OCI-LY7 (cell line): ENCODE measurements around the gene EPHA6. TPM values are rescaled to one million over a fixed set of nuclear protein-coding genes. Genes with fewer than 3 reads are reported as not detected.

ENCODE experiments used
- BruUV-seq: library from RNA; stranded (reverse); fragments of 400-500 nt; replicated peaks from 2 replicates; lab custom pipeline; 2021; lab: Mats Ljungman, UMichigan
- CTCF ChIA-PET: fragments of 300-600 bp; sonication (Branson Sonifier 250); formaldehyde crosslinking; loops from one replicate; lab custom pipeline; 2022; ENCODE audit warnings: antibody characterized with exemption; ENCODE audit not compliant: unreplicated experiment; lab: Charles Lee
- POLR2A ChIA-PET: fragments of 300-600 bp; sonication (Branson Sonifier 250); formaldehyde crosslinking; loops from one replicate; lab custom pipeline; 2022; ENCODE audit warnings: antibody characterized with exemption; lab: Charles Lee
- DNase-seq: peaks from one replicate; pipeline ENCODE4 v3.0.0-alpha.2; 2015; ENCODE audit warnings: low spot score
- H2AFZ ChIP-seq: fragments of 200-600 bp; sonication (generic), shearing (Covaris generic); 2 replicates; pipeline ENCODE4 v1.6.1; 2014; ENCODE audit warnings: mild to moderate bottlenecking, antibody characterized with exemption, low read length, moderate library complexity
- H3K27ac ChIP-seq: fragments of 200-600 bp; sonication (generic); 2 replicates; pipeline ENCODE4 v1.5.1; 2014; ENCODE audit warnings: mixed run types, low read depth, mild to moderate bottlenecking, moderate library complexity, low read length, inconsistent platforms; ENCODE audit not compliant: poor library complexity, severe bottlenecking
- H3K36me3 ChIP-seq: fragments of 200-600 bp; sonication (generic); 2 replicates; pipeline ENCODE4 v1.6.1; 2014; ENCODE audit warnings: mild to moderate bottlenecking, antibody characterized with exemption, low read length, moderate library complexity, mixed read lengths; ENCODE audit not compliant: insufficient read depth
- H3K4me1 ChIP-seq: fragments of 200-600 bp; sonication (generic); 2 replicates; pipeline ENCODE4 v1.5.1; 2014; ENCODE audit warnings: mild to moderate bottlenecking, low read length; ENCODE audit not compliant: insufficient read depth, poor library complexity, severe bottlenecking
- H3K4me2 ChIP-seq: fragments of 200-600 bp; sonication (generic); 2 replicates; pipeline ENCODE4 v1.6.1; 2014; ENCODE audit warnings: mild to moderate bottlenecking, low read length
- H3K4me3 ChIP-seq: fragments of 200-600 bp; sonication (generic); 2 replicates; pipeline ENCODE4 v1.5.1; 2014; ENCODE audit warnings: mild to moderate bottlenecking, low read depth, low read length; ENCODE audit not compliant: poor library complexity, severe bottlenecking
- H3K79me2 ChIP-seq: fragments of 200-600 bp; sonication (generic); 2 replicates; pipeline ENCODE4 v1.6.1; 2016; ENCODE audit warnings: low read depth, mild to moderate bottlenecking, low read length, moderate library complexity, mixed read lengths; ENCODE audit not compliant: insufficient read depth
- H3K9me2 ChIP-seq: fragments of 200-600 bp; sonication (generic); 2 replicates; pipeline ENCODE4 v1.6.1; 2016; ENCODE audit warnings: mild to moderate bottlenecking, low read length, mixed read lengths; ENCODE audit not compliant: insufficient read depth
- H3K9me3 ChIP-seq: fragments of 200-600 bp; sonication (generic); 2 replicates; pipeline ENCODE4 v1.6.1; 2014; ENCODE audit warnings: mild to moderate bottlenecking, mixed run types, low read length, mixed read lengths
- H4K20me1 ChIP-seq: fragments of 200-600 bp; sonication (generic); 2 replicates; pipeline ENCODE4 v1.6.1; 2014; ENCODE audit warnings: mild to moderate bottlenecking, antibody characterized with exemption, low read length, moderate library complexity, mixed read lengths; ENCODE audit not compliant: insufficient read depth
- CTCF ChIP-seq: fragments of 200-600 bp; sonication (generic); conservative IDR thresholded peaks from 2 replicates; pipeline ENCODE4 v1.5.1; 2014; ENCODE audit warnings: mild to moderate bottlenecking, antibody characterized with exemption, low read length, moderate library complexity, mixed read lengths
- EZH2phosphoT487 ChIP-seq: fragments of 200-600 bp; sonication (generic); IDR thresholded peaks from 2 replicates; pipeline ENCODE4 v1.6.1; 2018; ENCODE audit warnings: low read depth, borderline replicate concordance, mild to moderate bottlenecking, mixed run types, antibody characterized with exemption, low read length, moderate library complexity, mixed read lengths
- intact Hi-C: fragments of 100-400 bp; cut with micrococcal nuclease; formaldehyde crosslinking; loops from one replicate; pipeline ENCODE4 v1.10.0; 2022; ENCODE audit not compliant: unreplicated experiment
- total RNA-seq, 2 experiments: library from RNA; depleted of rRNA in 1 of 2; stranded (reverse); fragments of >200 nt in 1 of 2; shearing (Covaris generic) in 1 of 2; gene quantifications; 2 replicates each; pipeline ENCODE4 v1.2.3, GENCODE V29; 2014 to 2022

Gene EPHA6
- total RNA-seq, 2 experiments from 2014 or later: not detected

DNA sequence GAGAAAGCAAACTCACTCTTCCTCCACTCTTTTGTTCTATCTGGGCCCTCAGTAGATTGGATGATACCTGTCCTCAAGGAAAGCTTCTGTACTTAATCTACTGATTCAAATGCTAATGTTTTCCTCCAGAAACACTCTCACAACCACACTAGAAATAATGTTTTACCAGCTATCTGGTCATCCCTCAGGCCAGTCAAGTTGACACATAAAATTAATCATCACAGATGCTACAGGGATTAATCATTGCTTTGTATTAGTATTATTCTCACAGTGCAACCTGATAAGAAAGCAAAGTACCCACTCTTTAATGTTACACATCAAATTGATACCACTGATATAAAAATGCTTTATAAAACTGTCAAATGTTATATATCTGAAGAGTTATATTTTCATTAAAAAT lies 897.3 kb downstream of the EPHA6 start:
- Histone ChIP-seq H3K36me3 (no peaks in the 10 kb centered on the region), H4K20me1 (no peaks in the 10 kb centered on the region), H3K9me3 (no peaks in the 10 kb centered on the region), H3K4me2 (no peak overlapping the region), H3K4me3 (no peak overlapping the region), H3K4me1 (no peaks in the 10 kb centered on the region), H3K79me2 (no peaks in the 10 kb centered on the region), H3K9me2 (no peaks in the 10 kb centered on the region), H2AFZ (no peak overlapping the region), H3K27ac (no peak overlapping the region)
- POLR2A ChIA-PET: no interaction called here
- TF ChIP-seq EZH2phosphoT487: no peak
- TF ChIP-seq CTCF: no peak
- intact Hi-C loops: loop anchor here (10.0 kb wide), 1 partner anchor 847 kb away; no protein-coding TSS in a partner anchor
- CTCF ChIA-PET: no interaction called here
- BruUV-seq: no TSS peak
- DNase-seq: no peak

- Histone ChIP-seq H2AFZ (no peak overlapping the region), H3K36me3 (no peaks in the 10 kb centered on the region), H3K9me2 (no peaks in the 10 kb centered on the region), H3K79me2 (no peaks in the 10 kb centered on the region), H3K27ac (no peak overlapping the region), H3K4me3 (no peak overlapping the region), H3K4me1 (no peaks in the 10 kb centered on the region), H4K20me1 (no peaks in the 10 kb centered on the region), H3K4me2 (no peak overlapping the region), H3K9me3 (no peaks in the 10 kb centered on the region)
- TF ChIP-seq EZH2phosphoT487 (no peak), CTCF (no peak)
- no peak for DNase-seq
- BruUV-seq: no TSS peak
- CTCF ChIA-PET: no interaction called here
- intact Hi-C loops: loop anchor here (10.0 kb wide), 1 partner anchor 848 kb away; no protein-coding TSS in a partner anchor
- POLR2A ChIA-PET: interaction anchor here (0.7 to 0.8 kb wide), 2 partner anchors 24 to 131 kb away, joined by 3 read pairs; no protein-coding TSS in a partner anchor
Observed at GRCh38 chr3:97712919-97713318, 898.5 kb downstream of the EPHA6 start.

DNA sequence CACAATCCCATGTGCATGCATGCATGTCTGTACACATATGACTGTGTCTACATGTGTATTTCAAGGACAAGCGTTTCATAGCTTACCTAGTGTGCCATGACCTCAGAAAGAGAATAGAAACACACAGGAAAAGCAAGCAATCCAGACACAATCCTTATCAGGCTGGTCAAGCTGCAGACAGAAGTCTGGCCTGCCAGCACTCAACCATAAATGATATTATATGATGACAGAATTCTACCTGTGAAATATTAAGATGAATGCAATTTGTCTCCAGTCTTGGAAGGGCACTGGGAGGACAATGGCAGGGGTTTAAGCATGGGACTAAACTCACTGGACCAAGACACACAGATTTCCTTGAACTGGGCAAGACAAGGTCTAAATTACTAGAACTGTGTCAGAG lies 899.2 kb downstream of the EPHA6 start:
- H4K20me1 ChIP-seq: no peaks in the 10 kb centered on the region
- no peaks in the 10 kb centered on the region for H3K9me3 ChIP-seq
- intact Hi-C loops: loop anchor here (10.0 kb wide), 1 partner anchor 849 kb away; no protein-coding TSS in a partner anchor
- no peak overlapping the region for H3K27ac ChIP-seq
- H3K4me2 ChIP-seq: no peak overlapping the region
- no peaks in the 10 kb centered on the region for H3K36me3 ChIP-seq
- H2AFZ ChIP-seq: no peak overlapping the region
- ChIA-PET CTCF (no interaction called here), POLR2A (interaction anchor here (0.8 kb wide), 1 partner anchor 24 kb away, joined by 3 read pairs; no protein-coding TSS in a partner anchor)
- no peak for DNase-seq
- no TSS peak for BruUV-seq
- TF ChIP-seq CTCF (no peak), EZH2phosphoT487 (no peak)
- no peaks in the 10 kb centered on the region for H3K79me2 ChIP-seq
- no peak overlapping the region for H3K4me3 ChIP-seq
- no peaks in the 10 kb centered on the region for H3K4me1 ChIP-seq
- no peaks in the 10 kb centered on the region for H3K9me2 ChIP-seq
